ENCODE data around the gene CTNND2.

CTNND2 gene

GRCh38 chr5:11904265-11904906 is at the start of gene CTNND2:
CTNND2 (minus strand) TSS chr5:11904446; CDS start chr5:11903853, 593 bp downstream.
- DNase-seq (ENCODE audit: low read depth): peak; percentile 1

GRCh38 chr5:11946317-11946716 is 42.1 kb upstream of the CTNND2 start:
- no peak for DNase-seq (ENCODE audit: low read depth)

GRCh38 chr5:11941566-11941965 is 37.3 kb upstream of the CTNND2 start:
- no peak for DNase-seq (ENCODE audit: low read depth)

- DNase-seq (ENCODE audit: low read depth): no peak
Observed at GRCh38 chr5:11931638-11932037, 27.4 kb upstream of the CTNND2 start.

GRCh38 chr5:11928909-11929308 is 24.7 kb upstream of the CTNND2 start:
- no peak for DNase-seq (ENCODE audit: low read depth)

- no peak for DNase-seq (ENCODE audit: low read depth)
Observed at GRCh38 chr5:11925701-11926100, 21.5 kb upstream of the CTNND2 start.

- no peak for DNase-seq (ENCODE audit: low read depth)
Observed at GRCh38 chr5:11922394-11922793, 18.1 kb upstream of the CTNND2 start.

GRCh38 chr5:11918463-11919045 is 14.3 kb upstream of the CTNND2 start:
- no peak for DNase-seq (ENCODE audit: low read depth)

GRCh38 chr5:11909471-11909870 is 5.2 kb upstream of the CTNND2 start:
- no peak for DNase-seq (ENCODE audit: low read depth)

GRCh38 chr5:11906497-11906896 is 2.3 kb upstream of the CTNND2 start:
- no peak for DNase-seq (ENCODE audit: low read depth)

- no peak for DNase-seq (ENCODE audit: low read depth)
Observed at GRCh38 chr5:11905206-11905605, 960 bp upstream of the CTNND2 start.

- DNase-seq (ENCODE audit: low read depth): no peak
Observed at GRCh38 chr5:11903614-11904264, 507 bp downstream of the CTNND2 start.

GRCh38 chr5:11903121-11903613 is 1.1 kb downstream of the CTNND2 start:
- DNase-seq (ENCODE audit: low read depth): no peak

GRCh38 chr5:11902201-11902619 is 2.0 kb downstream of the CTNND2 start:
- no peak for DNase-seq (ENCODE audit: low read depth)

- DNase-seq (ENCODE audit: low read depth): no peak
Observed at GRCh38 chr5:11898787-11899186, 5.5 kb downstream of the CTNND2 start.

GRCh38 chr5:11897781-11898180 is 6.5 kb downstream of the CTNND2 start:
- no peak for DNase-seq (ENCODE audit: low read depth)

GRCh38 chr5:11894992-11895391 is 9.3 kb downstream of the CTNND2 start:
- DNase-seq (ENCODE audit: low read depth): no peak

GRCh38 chr5:11892832-11893231 is 11.4 kb downstream of the CTNND2 start:
- no peak for DNase-seq (ENCODE audit: low read depth)

GRCh38 chr5:11890777-11891176 is 13.5 kb downstream of the CTNND2 start:
- no peak for DNase-seq (ENCODE audit: low read depth)

- no peak for DNase-seq (ENCODE audit: low read depth)
Observed at GRCh38 chr5:11888221-11888620, 16.0 kb downstream of the CTNND2 start.

- no peak for DNase-seq (ENCODE audit: low read depth)
Observed at GRCh38 chr5:11878814-11879213, 25.4 kb downstream of the CTNND2 start.

- DNase-seq (ENCODE audit: low read depth): no peak
Observed at GRCh38 chr5:11873587-11873986, 30.7 kb downstream of the CTNND2 start.

- DNase-seq (ENCODE audit: low read depth): no peak
Observed at GRCh38 chr5:11869203-11869602, 35.0 kb downstream of the CTNND2 start.

Data from EH (cell line).